ENCODE data around the gene ZNF689. TPM values are rescaled to one million over a fixed set of nuclear protein-coding genes. Genes with fewer than 3 reads are reported as not detected.

The ZNF689 gene
- total and polyA plus RNA-seq, 4 donors: 3.0 to 9.5 (median 4.7) TPM

GRCh38 chr16:30555315-30556124 is 54.7 kb downstream of the ZNF689 start:
- H3K27me3 ChIP-seq (ENCODE audit: control insufficient read depth in 3 of 3, insufficient read depth in 3 of 3, low read length in 2 of 3): no peaks in the 10 kb centered on the region
- 96 to 98% methylated on average over 65 to 69 of the region's 69 CpGs for WGBS, 2 donors
- no peak for ATAC-seq (ENCODE audit: insufficient read depth, low FRiP score)
- H3K9ac ChIP-seq (ENCODE audit: insufficient read depth in 1 of 2, low read length in 2 of 2): no peak overlapping the region
- no peak for TF ChIP-seq CTCF (IDR thresholded peaks at IDR 0.05; ENCODE audit: control extremely low read depth, extremely low read depth)
- DNase-seq: no peak
- H3K4me1 ChIP-seq (ENCODE audit: control insufficient read depth in 5 of 5, insufficient read depth in 5 of 5, low read length in 5 of 5): peaks cover 0 to 10% (median 6%) of the 10 kb centered on the region in 5 donors
- H3K4me3 ChIP-seq: no peak overlapping the region
- no peaks in the 10 kb centered on the region for H3K9me3 ChIP-seq (ENCODE audit: control insufficient read depth in 4 of 4, insufficient read depth in 3 of 4, low read length in 3 of 4)
- H3K27ac ChIP-seq (ENCODE audit: low read depth in 1 of 2, low read length in 1 of 2): no peak overlapping the region
- H3K36me3 ChIP-seq (ENCODE audit: control insufficient read depth in 4 of 4, insufficient read depth in 4 of 4, low read length in 4 of 4): peaks cover 0 to 20% (median 4%) of the 10 kb centered on the region in 4 donors

GRCh38 chr16:30554557-30555314 is 55.5 kb downstream of the ZNF689 start:
- 95 to 98% methylated on average over 16 to 18 of the region's 18 CpGs for WGBS, 2 donors
- Histone ChIP-seq H3K36me3 (ENCODE audit: control insufficient read depth in 4 of 4, insufficient read depth in 4 of 4, low read length in 4 of 4) (peaks cover 0 to 20% (median 4%) of the 10 kb centered on the region in 4 donors), H3K27ac (ENCODE audit: low read depth in 1 of 2, low read length in 1 of 2) (no peak overlapping the region), H3K9ac (ENCODE audit: insufficient read depth in 1 of 2, low read length in 2 of 2) (no peak overlapping the region), H3K27me3 (ENCODE audit: control insufficient read depth in 3 of 3, insufficient read depth in 3 of 3, low read length in 2 of 3) (no peaks in the 10 kb centered on the region), H3K9me3 (ENCODE audit: control insufficient read depth in 4 of 4, insufficient read depth in 3 of 4, low read length in 3 of 4) (no peaks in the 10 kb centered on the region), H3K4me3 (no peak overlapping the region), H3K4me1 (ENCODE audit: control insufficient read depth in 5 of 5, insufficient read depth in 5 of 5, low read length in 5 of 5) (peaks cover 0 to 10% (median 6%) of the 10 kb centered on the region in 5 donors)
- no peak for TF ChIP-seq CTCF (IDR thresholded peaks at IDR 0.05; ENCODE audit: control extremely low read depth, extremely low read depth)
- no peak for DNase-seq
- no peak for ATAC-seq (ENCODE audit: insufficient read depth, low FRiP score)

GRCh38 chr16:30553393-30553899 is 56.7 kb downstream of the ZNF689 start:
- Histone ChIP-seq H3K27me3 (ENCODE audit: control insufficient read depth in 3 of 3, insufficient read depth in 3 of 3, low read length in 2 of 3) (no peaks in the 10 kb centered on the region), H3K9me3 (ENCODE audit: control insufficient read depth in 4 of 4, insufficient read depth in 3 of 4, low read length in 3 of 4) (no peaks in the 10 kb centered on the region), H3K4me3 (no peak overlapping the region), H3K4me1 (ENCODE audit: control insufficient read depth in 5 of 5, insufficient read depth in 5 of 5, low read length in 5 of 5) (peaks cover 0 to 7% (median 6%) of the 10 kb centered on the region in 5 donors), H3K36me3 (ENCODE audit: control insufficient read depth in 4 of 4, insufficient read depth in 4 of 4, low read length in 4 of 4) (peaks cover 0 to 20% (median 4%) of the 10 kb centered on the region in 4 donors), H3K27ac (ENCODE audit: low read depth in 1 of 2, low read length in 1 of 2) (no peak overlapping the region), H3K9ac (ENCODE audit: insufficient read depth in 1 of 2, low read length in 2 of 2) (no peak overlapping the region)
- no peak for ATAC-seq (ENCODE audit: insufficient read depth, low FRiP score)
- WGBS, 2 donors: 70 to 82% methylated on average over 2 of the region's 2 CpGs
- DNase-seq: no peak
- no peak for TF ChIP-seq CTCF (IDR thresholded peaks at IDR 0.05; ENCODE audit: control extremely low read depth, extremely low read depth)
